GM19043 (cell line): Measurements from ENCODE around the gene PLEKHS1.

Experiments used
- ATAC-seq: cut with Tn5 transposase; IDR thresholded peaks from one replicate; pipeline ENCODE4 v1.9.1; 2021; ENCODE audit warnings: low read depth; ENCODE audit not compliant: unreplicated experiment

PLEKHS1 gene

GRCh38 chr10:113751181-113751732, at the start of gene PLEKHS1:
PLEKHS1 (plus strand) TSS chr10:113751682; CDS start chr10:113755278, 3,596 bp downstream.
- no peak for ATAC-seq

- ATAC-seq: peak; percentile 48
These were observed 46.7 kb upstream of the PLEKHS1 start for GRCh38 chr10:113704637-113705343.

- ATAC-seq: no peak
These were observed 46.2 kb upstream of the PLEKHS1 start for GRCh38 chr10:113705344-113705652.

GRCh38 chr10:113706623-113707022, 44.9 kb upstream of the PLEKHS1 start:
- no peak for ATAC-seq

- ATAC-seq: no peak
These were observed 42.8 kb upstream of the PLEKHS1 start for GRCh38 chr10:113708640-113709039.

GRCh38 chr10:113709221-113709838, 42.2 kb upstream of the PLEKHS1 start:
- no peak for ATAC-seq

- ATAC-seq: no peak
These were observed 40.3 kb upstream of the PLEKHS1 start for GRCh38 chr10:113711142-113711541.

- no peak for ATAC-seq
These were observed 39.5 kb upstream of the PLEKHS1 start for GRCh38 chr10:113712024-113712423.

- ATAC-seq: no peak
These were observed 38.5 kb upstream of the PLEKHS1 start for GRCh38 chr10:113712755-113713639.

GRCh38 chr10:113713640-113713982, 37.9 kb upstream of the PLEKHS1 start:
- no peak for ATAC-seq

GRCh38 chr10:113716109-113716910, 35.2 kb upstream of the PLEKHS1 start:
- ATAC-seq: no peak

GRCh38 chr10:113718969-113719822, 32.3 kb upstream of the PLEKHS1 start:
- ATAC-seq: no peak

- no peak for ATAC-seq
These were observed 31.1 kb upstream of the PLEKHS1 start for GRCh38 chr10:113720386-113720785.

- ATAC-seq: no peak
These were observed 19.2 kb upstream of the PLEKHS1 start for GRCh38 chr10:113732160-113732881.

- ATAC-seq: no peak
These were observed 18.5 kb upstream of the PLEKHS1 start for GRCh38 chr10:113732966-113733365.

- ATAC-seq: no peak
These were observed 17.8 kb upstream of the PLEKHS1 start for GRCh38 chr10:113733635-113734034.

- peak; percentile 93 for ATAC-seq
These were observed 15.6 kb upstream of the PLEKHS1 start for GRCh38 chr10:113735913-113736312.

- ATAC-seq: no peak
These were observed 14.9 kb upstream of the PLEKHS1 start for GRCh38 chr10:113736576-113736975.

GRCh38 chr10:113739031-113739430, 12.5 kb upstream of the PLEKHS1 start:
- no peak for ATAC-seq
